HEK293T (cell line): ENCODE measurements around the gene RHBDL1.

Source experiments
- CTCF ChIA-PET: fragments of 350-600 bp; formaldehyde crosslinking; extraction: SDS; loops from one replicate; lab custom pipeline; 2021; ENCODE audit warnings: antibody characterized with exemption, inconsistent platforms; lab: Yijun Ruan, JAX
- POLR2A ChIA-PET: fragments of 350-600 bp; formaldehyde crosslinking; extraction: SDS; loops from one replicate; lab custom pipeline; 2020; ENCODE audit warnings: antibody characterized with exemption, inconsistent platforms; lab: Yijun Ruan, JAX
- DNase-seq: peaks from one replicate; pipeline ENCODE4 v3.0.0; 2012; ENCODE audit warnings: mixed read lengths; ENCODE audit errors: extremely low spot score
- ARNT ChIP-seq: fragments of 450-650 bp; IDR thresholded peaks from 2 replicates; pipeline ENCODE4 v1.6.1; 2017; ENCODE audit warnings: mild to moderate bottlenecking
- BHLHE40 ChIP-seq: fragments of 450-650 bp; IDR thresholded peaks from 2 replicates; pipeline ENCODE4 v1.6.1; 2016; ENCODE audit warnings: mild to moderate bottlenecking, moderate library complexity, borderline replicate concordance
- CTBP1 ChIP-seq: fragments of 450-650 bp; IDR thresholded peaks from 2 replicates; pipeline ENCODE4 v1.6.1; 2016; ENCODE audit warnings: borderline replicate concordance
- ELF4 ChIP-seq: fragments of 450-650 bp; IDR thresholded peaks from 2 replicates; pipeline ENCODE4 v1.6.1; 2017; ENCODE audit warnings: antibody characterized with exemption
- FOXA1 ChIP-seq: fragments of 450-650 bp; IDR thresholded peaks from 2 replicates; pipeline ENCODE4 v1.6.1; 2016; ENCODE audit warnings: mild to moderate bottlenecking
- FOXK2 ChIP-seq: fragments of 450-650 bp; IDR thresholded peaks from 2 replicates; pipeline ENCODE4 v1.6.1; 2016; ENCODE audit warnings: mild to moderate bottlenecking
- FOXM1 ChIP-seq: fragments of 450-650 bp; IDR thresholded peaks from 2 replicates; pipeline ENCODE4 v1.6.1; 2017; ENCODE audit warnings: mild to moderate bottlenecking, borderline replicate concordance
- HDGF ChIP-seq: fragments of 450-650 bp; IDR thresholded peaks from 2 replicates; pipeline ENCODE4 v1.6.1; 2017; ENCODE audit warnings: antibody characterized with exemption, borderline replicate concordance
- L3MBTL2 ChIP-seq: fragments of 450-650 bp; conservative IDR thresholded peaks from 2 replicates; pipeline ENCODE4 v1.6.1; 2016; ENCODE audit warnings: mild to moderate bottlenecking
- LEF1 ChIP-seq: fragments of 450-650 bp; IDR thresholded peaks from 2 replicates; pipeline ENCODE4 v1.6.1; 2017; ENCODE audit warnings: mild to moderate bottlenecking, borderline replicate concordance
- NFRKB ChIP-seq: fragments of 450-650 bp; IDR thresholded peaks from 2 replicates; pipeline ENCODE4 v1.6.1; 2016; ENCODE audit warnings: mild to moderate bottlenecking, moderate library complexity
- SP1 ChIP-seq: fragments of 450-650 bp; IDR thresholded peaks from 2 replicates; pipeline ENCODE4 v1.6.1; 2017
- SUZ12 ChIP-seq: fragments of 450-650 bp; IDR thresholded peaks from 2 replicates; pipeline ENCODE4 v1.6.1; 2016; ENCODE audit warnings: mild to moderate bottlenecking
- TARDBP ChIP-seq: fragments of 450-650 bp; IDR thresholded peaks from 2 replicates; pipeline ENCODE4 v1.6.1; 2016
- ZNF384 ChIP-seq: fragments of 450-650 bp; IDR thresholded peaks from 2 replicates; pipeline ENCODE4 v1.6.1; 2016
- TF ChIP-seq, protein P1 (sequence below): fragments of 450-650 bp; IDR thresholded peaks from 2 replicates; pipeline ENCODE4 v1.6.1; 2016

RHBDL1 gene

DNA sequence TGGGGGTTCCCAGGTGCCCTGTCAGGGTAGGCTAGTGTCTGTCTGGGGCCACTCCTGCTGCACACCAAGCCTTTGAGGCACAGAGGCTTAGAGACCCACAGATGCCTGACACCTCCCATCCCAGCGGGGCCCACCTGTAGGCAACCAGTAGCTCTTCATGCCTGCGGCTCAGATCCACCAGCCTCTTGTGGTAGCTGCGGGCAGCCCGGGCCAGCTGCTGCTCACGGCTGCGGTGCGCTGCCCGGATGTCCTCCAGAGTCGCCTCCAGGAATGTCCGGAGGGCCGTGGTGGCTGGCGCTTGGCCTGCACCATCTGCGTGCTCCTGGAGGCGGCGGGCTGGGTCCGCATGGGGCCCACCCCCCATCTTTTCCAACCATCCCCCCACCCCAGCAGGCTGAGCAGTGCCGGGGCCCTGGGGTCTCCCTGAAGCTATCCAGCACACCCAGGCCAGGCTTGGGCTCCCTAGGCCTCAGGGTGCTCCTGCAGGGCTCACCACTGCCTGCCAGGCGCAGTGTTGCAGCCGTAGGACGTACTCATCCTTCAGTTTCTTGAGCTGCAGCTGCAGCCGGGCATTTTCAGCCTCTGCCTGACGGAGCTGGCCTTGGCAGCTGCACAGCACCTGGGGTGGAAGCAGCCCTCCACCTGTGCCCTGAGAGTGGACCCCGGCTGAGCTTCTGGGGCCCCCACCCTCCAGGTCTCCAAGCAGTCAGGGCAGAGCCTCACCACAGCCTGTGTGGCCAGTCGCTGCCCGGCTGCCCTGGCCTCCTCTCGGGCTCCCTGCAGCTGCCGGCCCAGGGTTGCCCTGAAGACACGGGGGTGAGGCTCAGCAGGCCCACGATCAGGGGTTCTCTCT, 48.9 kb downstream of the RHBDL1 start:
- DNase-seq = no peak
- POLR2A ChIA-PET = interaction anchor here (1.0 to 5.0 kb wide), 4 partner anchors 9 to 64 kb away, joined by 3 to 27 read pairs (median 9); partner anchors contain the start of genes CHTF18, CIAO3, METRN and RPUSD1
- CTCF ChIA-PET = interaction anchor here (1.1 kb wide), 1 partner anchor 16 kb away, joined by 4 read pairs; the partner anchor contains the start of gene CIAO3
- TF ChIP-seq FOXM1 = no peak
- TF ChIP-seq ELF4 = no peak
- TF ChIP-seq FOXA1 = no peak
- no peak for TF ChIP-seq BHLHE40
- TF ChIP-seq HDGF = no peak
- TF ChIP-seq CTBP1 = no peak
- TF ChIP-seq, protein P1, sequence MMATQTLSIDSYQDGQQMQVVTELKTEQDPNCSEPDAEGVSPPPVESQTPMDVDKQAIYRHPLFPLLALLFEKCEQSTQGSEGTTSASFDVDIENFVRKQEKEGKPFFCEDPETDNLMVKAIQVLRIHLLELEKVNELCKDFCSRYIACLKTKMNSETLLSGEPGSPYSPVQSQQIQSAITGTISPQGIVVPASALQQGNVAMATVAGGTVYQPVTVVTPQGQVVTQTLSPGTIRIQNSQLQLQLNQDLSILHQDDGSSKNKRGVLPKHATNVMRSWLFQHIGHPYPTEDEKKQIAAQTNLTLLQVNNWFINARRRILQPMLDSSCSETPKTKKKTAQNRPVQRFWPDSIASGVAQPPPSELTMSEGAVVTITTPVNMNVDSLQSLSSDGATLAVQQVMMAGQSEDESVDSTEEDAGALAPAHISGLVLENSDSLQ = no peak
- no peak for TF ChIP-seq L3MBTL2
- TF ChIP-seq ARNT = no peak
- no peak for TF ChIP-seq NFRKB

DNA sequence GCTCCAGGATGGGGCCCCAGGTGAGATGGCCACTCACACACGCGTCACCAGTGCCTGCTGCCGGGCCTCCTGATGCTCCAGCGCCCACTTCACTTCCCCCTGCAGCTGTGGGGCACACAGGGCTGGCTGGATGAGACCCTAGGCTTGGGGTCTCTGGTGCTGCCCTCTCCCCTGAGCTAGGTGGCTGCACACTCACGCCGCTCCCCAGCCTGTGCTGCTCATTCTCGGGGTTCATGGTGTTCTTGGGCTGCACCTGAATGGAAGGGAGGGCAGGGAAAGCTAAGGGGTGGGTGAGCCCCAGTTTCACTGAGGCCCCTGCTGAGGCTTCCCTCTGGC, 49.5 kb downstream of the RHBDL1 start:
- no peak for DNase-seq
- POLR2A ChIA-PET = interaction anchor here (0.6 to 5.0 kb wide), 6 partner anchors 9 to 63 kb away, joined by 3 to 27 read pairs (median 5); partner anchors contain the start of genes CHTF18, CIAO3, METRN and RPUSD1
- CTCF ChIA-PET = interaction anchor here (1.1 to 1.6 kb wide), 2 partner anchors 15 to 16 kb away, joined by 4 to 6 read pairs; partner anchors contain the start of gene CIAO3
- TF ChIP-seq L3MBTL2 = no peak
- TF ChIP-seq ARNT = no peak
- no peak for TF ChIP-seq FOXA1
- no peak for TF ChIP-seq ZNF384
- TF ChIP-seq FOXM1 = no peak
- no peak for TF ChIP-seq BHLHE40
- no peak for TF ChIP-seq LEF1
- TF ChIP-seq ELF4 = no peak

DNA sequence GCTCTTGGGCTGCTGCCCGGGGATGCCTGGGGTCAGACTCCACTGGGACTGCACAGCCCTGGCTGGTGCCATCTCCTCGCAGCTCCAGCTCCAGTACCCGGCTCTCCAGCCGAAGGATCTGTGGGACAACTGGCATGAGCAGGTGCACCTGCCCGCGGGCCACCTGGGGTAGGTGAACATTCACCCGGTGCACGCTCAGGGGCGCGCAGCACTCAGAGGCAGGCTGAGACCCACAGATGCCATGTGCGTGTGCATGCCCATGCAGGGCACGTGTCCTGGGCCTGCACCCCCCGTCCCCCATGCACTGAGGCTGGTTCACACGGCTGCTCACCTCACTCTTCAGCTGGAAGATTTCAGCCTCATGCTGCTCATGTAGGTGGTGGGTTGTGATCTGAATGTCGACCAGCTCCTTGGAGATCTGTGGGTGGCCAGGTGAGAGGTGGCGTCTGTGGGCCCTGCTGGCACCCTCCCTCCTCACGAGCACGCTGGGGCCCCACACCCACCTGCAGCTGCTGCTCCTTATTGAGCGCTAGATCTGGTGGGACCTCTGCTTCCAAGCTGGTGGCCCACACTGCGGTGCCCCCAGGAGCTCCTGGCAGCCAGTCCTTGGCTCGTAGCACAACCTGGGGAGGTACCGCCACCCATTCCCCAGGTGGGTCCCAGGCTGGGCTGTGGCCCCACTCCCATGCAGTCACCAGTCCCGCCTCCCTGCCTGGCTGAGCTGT, 50.2 kb downstream of the RHBDL1 start:
- CTCF ChIA-PET = interaction anchor here (1.6 kb wide), 1 partner anchor 16 kb away, joined by 6 read pairs; no protein-coding TSS in a partner anchor
- TF ChIP-seq, protein P1 = no peak
- TF ChIP-seq TARDBP (no peak), SUZ12 (no peak), LEF1 (no peak), ZNF384 (no peak), FOXM1 (no peak), NFRKB (no peak), CTBP1 (no peak), ARNT (no peak), HDGF (no peak)
- DNase-seq = no peak
- POLR2A ChIA-PET = interaction anchor here (0.6 to 5.0 kb wide), 8 partner anchors 9 to 63 kb away, joined by 3 to 27 read pairs (median 5); partner anchors contain the start of genes CHTF18, CIAO3, METRN and RPUSD1

DNA sequence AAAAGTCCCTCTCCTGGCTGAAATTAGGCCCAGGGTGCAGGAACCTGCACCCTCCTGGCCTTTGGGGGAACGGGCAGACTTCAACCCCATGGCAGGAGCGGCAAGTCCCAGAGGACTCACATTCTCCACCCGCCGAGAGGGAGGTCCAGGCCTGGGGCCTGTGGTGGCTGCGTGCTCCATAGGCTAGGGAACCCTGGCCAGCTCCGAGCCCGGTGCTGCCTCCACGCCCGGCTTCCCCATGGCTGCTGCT, 50.6 kb downstream of the RHBDL1 start:
- CTCF ChIA-PET = interaction anchor here (1.6 kb wide), 1 partner anchor 16 kb away, joined by 6 read pairs; no protein-coding TSS in a partner anchor
- POLR2A ChIA-PET = interaction anchor here (1.2 to 5.0 kb wide), 5 partner anchors 8 to 58 kb away, joined by 3 to 27 read pairs (median 5); partner anchors contain the start of genes CIAO3 and METRN
- no peak for TF ChIP-seq ARNT
- no peak for TF ChIP-seq CTBP1
- TF ChIP-seq, protein P1 = no peak
- TF ChIP-seq NFRKB = no peak
- no peak for TF ChIP-seq SUZ12
- TF ChIP-seq LEF1 = no peak
- no peak for TF ChIP-seq FOXM1
- DNase-seq = no peak

DNA sequence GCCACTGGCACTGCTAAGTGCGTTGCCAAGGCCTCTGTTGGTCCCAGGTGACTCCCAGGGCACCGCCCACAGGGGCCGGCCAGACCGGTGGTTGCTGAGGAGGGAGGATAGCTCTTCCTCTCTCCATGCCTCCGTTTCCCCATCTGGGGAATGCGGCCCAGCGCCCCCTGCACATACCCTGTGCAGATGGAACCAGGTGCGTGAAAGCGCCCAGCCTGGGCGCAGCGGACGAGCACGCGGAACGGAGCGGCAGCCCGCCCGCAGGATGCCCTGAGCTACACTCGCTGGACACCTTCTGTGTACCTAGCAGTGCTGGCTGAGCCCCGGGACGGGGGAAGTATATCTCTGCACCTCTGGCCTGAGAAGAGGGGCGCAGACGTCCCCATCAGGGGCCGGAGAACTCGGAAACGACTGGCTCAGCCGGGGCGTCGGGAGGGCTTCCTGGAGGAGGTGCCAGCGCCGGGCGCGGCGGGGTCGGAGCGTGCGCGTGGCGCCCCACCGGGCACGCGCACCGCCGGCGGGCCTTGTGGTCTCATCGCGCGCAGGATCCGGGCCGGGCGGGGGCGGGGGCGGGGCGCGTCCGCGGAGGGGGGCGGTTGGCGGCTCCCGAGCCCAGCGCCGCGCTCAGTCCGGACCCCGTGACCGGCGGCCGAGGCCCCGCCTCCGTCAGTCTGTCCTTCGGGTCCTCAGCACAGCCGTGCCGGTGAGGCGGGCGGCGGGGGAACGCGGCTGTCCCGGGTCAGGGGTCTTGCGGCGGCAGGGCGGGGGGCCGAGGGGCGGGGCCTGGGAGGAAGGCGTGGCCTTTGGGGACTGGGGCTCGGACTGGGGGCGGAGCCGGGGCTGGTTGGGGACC, 51.2 kb downstream of the RHBDL1 start, which contains the start of the genes CCDC78 and HAGHL:
Gene CCDC78, minus strand, starts transcription at position 6 of the 853 bp plus-strand sequence. CDS start 76 bp downstream, outside the sequence.
Gene HAGHL, plus strand, starts transcription at position 669 of the 853 bp plus-strand sequence. CDS start 404 bp downstream, outside the sequence.
- CTCF ChIA-PET = interaction anchor here (1.6 kb wide), 1 partner anchor 17 kb away, joined by 6 read pairs; no protein-coding TSS in a partner anchor
- DNase-seq = peak; percentile 66
- TF ChIP-seq LEF1 (no peak), FOXK2 (no peak), TARDBP (no peak), FOXM1 (no peak), ZNF384 (no peak), SP1 (no peak), L3MBTL2 (no peak), BHLHE40 (no peak), SUZ12 (no peak), FOXA1 (no peak), ELF4 (no peak), HDGF (no peak), NFRKB (no peak), CTBP1 (no peak), ARNT (no peak)
- TF ChIP-seq, protein P1 = no peak
- POLR2A ChIA-PET = interaction anchor here (1.3 to 5.0 kb wide), 4 partner anchors 11 to 58 kb away, joined by 4 to 27 read pairs (median 9); partner anchors contain the start of genes CIAO3 and METRN
